Activated CD8-positive, alpha-beta T cell treated with anti-CD3 and anti-CD28 coated beads for 36 hours (primary cell): ENCODE results near the gene ROS1. TPM values are rescaled to one million over a fixed set of nuclear protein-coding genes. Genes with fewer than 3 reads are reported as not detected.
"Not testable (repeated sequence)": the region's sequence is repeated elsewhere in the genome, so short reads cannot be mapped to it uniquely, and the experiment has no call there.

ENCODE experiments used
- ATAC-seq: fragments of 200-7000 bp; cut with Tn5 transposase; one replicate; pipeline ENCODE4 v1.10.0; 2021; ENCODE audit warnings: mild to moderate bottlenecking, moderate library complexity
- CTCF ChIA-PET: fragments of 350-600 bp; sonication (Branson Sonifier 250); formaldehyde crosslinking; loops from one replicate; lab custom pipeline; 2021; ENCODE audit warnings: antibody characterized with exemption; lab: Charles Lee
- POLR2A ChIA-PET: fragments of 350-600 bp; sonication (Branson Sonifier 250); formaldehyde crosslinking; loops from one replicate; lab custom pipeline; 2021; ENCODE audit warnings: antibody characterized with exemption; lab: Charles Lee
- DNase-seq: peaks from one replicate; pipeline ENCODE4 v3.0.0-alpha.2; 2020
- H3K27ac Mint-ChIP-seq: one replicate; pipeline ENCODE4 v1.8.0; 2021; ENCODE audit warnings: mild to moderate bottlenecking, mixed read lengths
- H3K27me3 Mint-ChIP-seq: one replicate; pipeline ENCODE4 v1.8.0; 2021; ENCODE audit warnings: mixed read lengths
- H3K36me3 Mint-ChIP-seq: one replicate; pipeline ENCODE4 v1.8.0; 2021; ENCODE audit warnings: low read depth, mixed read lengths
- H3K4me1 Mint-ChIP-seq: one replicate; pipeline ENCODE4 v1.8.0; 2021; ENCODE audit warnings: low read depth, mixed read lengths
- H3K4me3 Mint-ChIP-seq: one replicate; pipeline ENCODE4 v1.8.0; 2021; ENCODE audit warnings: mild to moderate bottlenecking, moderate library complexity, mixed read lengths
- H3K9me3 Mint-ChIP-seq: one replicate; pipeline ENCODE4 v1.8.0; 2021; ENCODE audit warnings: mixed read lengths
- intact Hi-C: fragments of 100-400 bp; cut with micrococcal nuclease; formaldehyde crosslinking; loops from one replicate; pipeline ENCODE4 v1.10.0; 2022
- total RNA-seq, 2 experiments: library from RNA; stranded (reverse); gene quantifications; one replicate each; pipeline ENCODE4 v1.2.3, GENCODE V29; 2021
- TF ChIP-seq, protein P1 (sequence below): fragments of 200-600 bp; IDR thresholded peaks from one replicate; pipeline ENCODE4 v1.8.0; 2022; ENCODE audit warnings: antibody characterized with exemption, mild to moderate bottlenecking

The ROS1 gene
- total RNA-seq, 2 experiments from 2014 or later = not detected

DNA sequence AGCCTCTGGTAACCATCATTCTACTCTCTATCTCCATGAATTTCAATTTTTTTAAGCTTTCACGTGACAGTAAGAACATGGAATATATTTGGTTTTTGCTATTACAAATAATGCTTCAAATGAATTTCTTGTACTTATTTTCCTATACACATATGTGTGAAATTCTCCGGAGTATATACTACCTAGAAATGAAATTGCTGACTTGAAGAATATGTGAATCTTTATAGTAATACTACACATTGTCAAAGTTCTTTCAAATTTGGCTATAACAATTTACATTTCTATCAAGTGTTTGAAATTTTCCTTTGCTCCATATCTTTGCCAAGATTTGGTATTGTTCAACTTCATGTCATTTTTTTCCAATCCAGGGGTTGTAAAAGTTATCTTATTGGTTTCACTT is 172.0 kb downstream of the ROS1 start:
- TF ChIP-seq, protein P1, sequence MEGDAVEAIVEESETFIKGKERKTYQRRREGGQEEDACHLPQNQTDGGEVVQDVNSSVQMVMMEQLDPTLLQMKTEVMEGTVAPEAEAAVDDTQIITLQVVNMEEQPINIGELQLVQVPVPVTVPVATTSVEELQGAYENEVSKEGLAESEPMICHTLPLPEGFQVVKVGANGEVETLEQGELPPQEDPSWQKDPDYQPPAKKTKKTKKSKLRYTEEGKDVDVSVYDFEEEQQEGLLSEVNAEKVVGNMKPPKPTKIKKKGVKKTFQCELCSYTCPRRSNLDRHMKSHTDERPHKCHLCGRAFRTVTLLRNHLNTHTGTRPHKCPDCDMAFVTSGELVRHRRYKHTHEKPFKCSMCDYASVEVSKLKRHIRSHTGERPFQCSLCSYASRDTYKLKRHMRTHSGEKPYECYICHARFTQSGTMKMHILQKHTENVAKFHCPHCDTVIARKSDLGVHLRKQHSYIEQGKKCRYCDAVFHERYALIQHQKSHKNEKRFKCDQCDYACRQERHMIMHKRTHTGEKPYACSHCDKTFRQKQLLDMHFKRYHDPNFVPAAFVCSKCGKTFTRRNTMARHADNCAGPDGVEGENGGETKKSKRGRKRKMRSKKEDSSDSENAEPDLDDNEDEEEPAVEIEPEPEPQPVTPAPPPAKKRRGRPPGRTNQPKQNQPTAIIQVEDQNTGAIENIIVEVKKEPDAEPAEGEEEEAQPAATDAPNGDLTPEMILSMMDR = no peak
- no peaks in the 10 kb centered on the region for H3K36me3 Mint-ChIP-seq
- peaks cover 3% of the 10 kb centered on the region for H3K27me3 Mint-ChIP-seq
- ChIA-PET POLR2A (no interaction called here), CTCF (no interaction called here)
- no peaks in the 10 kb centered on the region for H3K4me1 Mint-ChIP-seq
- no peak overlapping the region for H3K4me3 Mint-ChIP-seq
- H3K9me3 Mint-ChIP-seq = no peaks in the 10 kb centered on the region
- intact Hi-C loops = no loop called here
- DNase-seq = no peak
- no peak overlapping the region for H3K27ac Mint-ChIP-seq
- no peak for ATAC-seq

DNA sequence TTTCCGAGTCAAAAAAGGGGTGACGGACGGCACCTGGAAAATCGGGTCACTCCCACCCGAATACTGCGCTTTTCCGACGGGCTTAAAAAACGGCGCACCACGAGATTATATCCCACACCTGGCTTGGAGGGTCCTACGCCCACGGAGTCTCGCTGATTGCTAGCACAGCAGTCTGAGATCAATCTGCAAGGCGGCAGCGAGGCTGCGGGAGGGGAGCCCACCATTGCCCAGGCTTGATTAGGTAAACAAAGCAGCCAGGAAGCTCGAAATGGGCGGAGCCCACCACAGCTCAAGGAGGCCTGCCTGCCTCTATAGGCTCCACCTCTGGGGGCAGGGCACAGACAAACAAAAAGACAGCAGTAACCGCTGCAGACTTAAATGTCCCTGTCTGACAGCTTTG is 180.8 kb downstream of the ROS1 start:
- H3K36me3 Mint-ChIP-seq, POLR2A ChIA-PET, DNase-seq, CTCF ChIA-PET, H3K27me3 Mint-ChIP-seq, intact Hi-C loops, H3K27ac Mint-ChIP-seq, H3K9me3 Mint-ChIP-seq, ATAC-seq, H3K4me1 Mint-ChIP-seq, H3K4me3 Mint-ChIP-seq: not testable (repeated sequence)

DNA sequence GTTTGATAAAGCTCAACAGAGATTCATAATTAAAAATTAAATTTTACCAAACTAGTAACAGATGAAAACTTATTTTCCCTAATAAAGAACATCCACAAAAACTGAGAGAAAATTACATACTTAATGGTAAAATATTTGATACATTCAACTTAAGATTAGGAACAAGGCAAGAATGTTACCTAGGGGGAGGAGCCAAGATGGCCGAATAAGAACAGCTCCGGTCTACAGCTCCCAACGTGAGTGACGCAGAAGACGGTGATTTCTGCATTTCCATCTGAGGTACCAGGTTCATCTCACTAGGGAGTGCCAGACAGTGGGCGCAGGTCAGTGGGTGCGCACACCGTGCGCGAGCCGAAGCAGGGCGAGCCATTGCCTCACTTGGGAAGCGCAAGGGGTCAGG is 181.2 kb downstream of the ROS1 start:
- H3K27me3 Mint-ChIP-seq, H3K4me3 Mint-ChIP-seq, H3K36me3 Mint-ChIP-seq, DNase-seq, H3K9me3 Mint-ChIP-seq, H3K27ac Mint-ChIP-seq, intact Hi-C loops, H3K4me1 Mint-ChIP-seq, CTCF ChIA-PET, POLR2A ChIA-PET, ATAC-seq: not testable (repeated sequence)

Other genes with a start within 250 kb of the ROS1 start
- not detected for gene VGLL2, start 160.4 kb downstream of the ROS1 start, total RNA-seq
- 1 to 10 TPM; 2.2 to 2.3 TPM for gene DCBLD1, start 56.7 kb upstream of the ROS1 start, total RNA-seq
- 10 to 100 TPM; 14.8 to 16.1 TPM for gene GOPC, start 176.6 kb upstream of the ROS1 start, total RNA-seq
- 10 to 100 TPM; 42.2 to 42.8 TPM for gene NUS1, start 249.5 kb upstream of the ROS1 start, total RNA-seq